GM18909 (cell line): ENCODE measurements around the gene SULT6B1.
"Not testable (repeated sequence)": the region's sequence is repeated elsewhere in the genome, so short reads cannot be mapped to it uniquely, and the experiment has no call there.

Experiments
- ATAC-seq: cut with Tn5 transposase; IDR thresholded peaks from one replicate; pipeline ENCODE4 v1.9.1; 2021; ENCODE audit warnings: mild to moderate bottlenecking; ENCODE audit not compliant: unreplicated experiment, poor library complexity

Gene SULT6B1, protein sequence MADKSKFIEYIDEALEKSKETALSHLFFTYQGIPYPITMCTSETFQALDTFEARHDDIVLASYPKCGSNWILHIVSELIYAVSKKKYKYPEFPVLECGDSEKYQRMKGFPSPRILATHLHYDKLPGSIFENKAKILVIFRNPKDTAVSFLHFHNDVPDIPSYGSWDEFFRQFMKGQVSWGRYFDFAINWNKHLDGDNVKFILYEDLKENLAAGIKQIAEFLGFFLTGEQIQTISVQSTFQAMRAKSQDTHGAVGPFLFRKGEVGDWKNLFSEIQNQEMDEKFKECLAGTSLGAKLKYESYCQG

DNA sequence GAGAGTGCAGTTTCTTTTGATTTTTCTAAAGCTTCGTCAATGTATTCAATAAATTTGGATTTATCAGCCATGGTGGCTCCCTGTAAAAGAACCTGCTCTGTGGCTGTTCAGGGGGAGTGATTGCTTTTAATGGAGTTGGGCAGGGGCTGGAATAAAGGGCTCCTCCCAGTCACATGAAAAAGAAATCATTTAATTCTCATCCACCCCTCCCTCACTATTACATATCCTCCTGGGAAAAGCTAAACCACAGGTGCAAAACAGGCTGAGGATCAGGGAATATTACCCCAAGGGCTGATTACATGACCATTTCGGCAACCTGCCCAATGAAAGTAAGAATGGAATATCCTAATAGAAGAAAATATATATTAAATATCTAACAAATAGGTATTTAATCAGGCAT is at the start of gene SULT6B1:
Gene SULT6B1 (minus strand): TSS at position 101 of the 400 bp plus-strand sequence. CDS start 30 bp downstream, at position 71.
- ATAC-seq, result no peak

DNA sequence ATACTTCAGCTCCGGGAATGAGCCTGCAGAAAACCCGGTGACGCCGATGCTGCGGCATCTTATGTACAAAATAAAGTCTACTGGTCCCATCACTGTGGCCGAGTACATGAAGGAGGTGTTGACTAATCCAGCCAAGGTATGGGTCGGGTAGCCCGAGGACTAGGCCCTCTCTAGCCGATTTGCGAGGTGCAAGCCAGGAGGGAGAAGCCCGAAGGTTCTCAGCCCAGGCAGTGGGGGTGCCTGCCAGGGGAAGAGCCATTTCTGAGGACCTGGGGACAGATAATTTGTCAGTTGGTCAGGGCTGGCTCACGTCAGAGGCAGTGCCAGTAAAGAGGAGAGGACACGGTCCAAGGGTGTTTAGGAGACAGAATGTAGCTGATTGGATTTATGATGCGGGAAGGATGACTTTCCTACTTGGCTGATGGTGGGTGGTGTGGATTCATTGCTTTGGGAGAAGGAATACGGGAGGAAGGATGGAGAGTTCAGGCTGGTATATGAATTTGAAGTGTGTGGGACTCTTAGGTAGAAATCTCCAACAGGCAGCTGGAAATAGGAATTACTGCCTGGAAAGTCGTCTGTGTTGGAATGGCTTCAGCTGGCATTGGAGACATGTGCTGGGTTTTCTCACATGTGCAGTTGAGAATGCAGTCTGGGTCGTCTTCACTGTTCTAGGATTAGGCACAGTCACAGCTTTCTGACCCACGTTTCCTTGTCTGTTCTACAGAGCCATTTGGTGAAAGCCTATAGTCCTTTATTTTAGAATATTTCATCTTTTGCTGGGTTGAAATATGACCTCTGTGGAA is 43.9 kb upstream of the SULT6B1 start:
- no peak for ATAC-seq

DNA sequence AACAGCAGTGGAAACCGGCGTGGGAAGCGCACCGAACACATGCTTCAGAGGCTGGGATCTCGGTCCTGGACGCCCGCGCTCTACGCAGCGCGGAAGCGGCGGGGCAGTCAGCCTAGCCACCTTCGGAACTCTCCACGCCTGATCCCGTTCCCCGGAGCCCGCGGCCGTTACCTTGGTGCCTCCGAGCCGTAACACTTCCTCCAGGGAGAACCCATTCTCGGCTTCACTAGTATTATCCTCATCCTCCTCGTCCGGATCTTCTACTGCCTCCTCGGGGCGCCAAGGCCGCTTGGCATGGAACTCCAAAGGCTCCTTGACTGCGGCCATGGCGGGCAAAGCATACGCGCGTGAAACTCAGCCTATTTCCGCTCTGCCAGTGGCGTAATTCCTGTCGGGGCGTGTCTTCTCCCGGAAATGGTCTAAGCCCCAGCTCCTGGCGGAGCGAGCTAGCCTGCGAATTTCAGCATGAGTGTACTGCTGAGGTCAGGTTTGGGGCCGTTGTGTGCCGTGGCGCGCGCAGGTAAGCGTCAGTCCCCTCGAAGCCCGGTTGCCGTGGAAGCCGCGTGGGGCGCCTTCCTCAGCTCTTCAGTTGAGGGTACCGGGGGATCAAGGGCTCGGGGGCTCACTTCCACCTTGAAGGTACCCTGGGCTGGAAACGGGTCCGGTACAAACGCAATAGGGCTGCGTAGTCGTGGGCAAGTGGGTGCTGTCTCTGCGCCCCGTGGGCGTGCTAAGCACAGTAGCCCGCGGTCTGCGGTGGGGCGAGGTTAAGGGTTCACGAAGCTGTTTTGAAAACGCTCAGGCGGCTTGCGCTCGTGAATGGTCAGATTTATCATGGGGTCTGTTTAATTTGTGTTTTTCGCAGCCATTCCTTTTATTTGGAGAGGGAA is 43.0 kb upstream of the SULT6B1 start, which contains the start of the genes CEBPZ and NDUFAF7:
Gene CEBPZ (minus strand): TSS at position 356 of the 890 bp plus-strand sequence. CDS start 29 bp downstream, at position 327.
Gene NDUFAF7 (plus strand): TSS at position 418 of the 890 bp plus-strand sequence. CDS start 48 bp downstream, at position 466.
- ATAC-seq, result peak; percentile 96

DNA sequence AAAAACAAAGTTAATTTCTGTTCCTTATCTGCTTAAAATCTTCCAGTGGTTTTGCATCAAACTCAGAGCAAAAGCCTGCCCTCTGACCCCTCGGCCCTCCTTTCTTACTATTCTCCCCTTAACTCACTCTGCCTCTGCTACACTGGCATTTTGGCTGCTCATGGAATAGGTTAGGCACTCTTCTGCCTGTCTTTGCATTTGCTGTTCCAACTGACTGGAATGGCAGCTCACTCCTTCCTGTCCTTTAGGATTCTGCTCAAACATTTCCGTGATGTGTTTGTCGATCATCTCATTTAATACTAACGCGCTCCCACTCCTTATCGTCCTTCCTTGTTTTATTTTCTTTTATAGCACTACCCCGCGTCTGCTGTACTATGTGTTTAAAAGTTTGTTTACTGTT is 42.1 kb upstream of the SULT6B1 start:
- ATAC-seq, result no peak

DNA sequence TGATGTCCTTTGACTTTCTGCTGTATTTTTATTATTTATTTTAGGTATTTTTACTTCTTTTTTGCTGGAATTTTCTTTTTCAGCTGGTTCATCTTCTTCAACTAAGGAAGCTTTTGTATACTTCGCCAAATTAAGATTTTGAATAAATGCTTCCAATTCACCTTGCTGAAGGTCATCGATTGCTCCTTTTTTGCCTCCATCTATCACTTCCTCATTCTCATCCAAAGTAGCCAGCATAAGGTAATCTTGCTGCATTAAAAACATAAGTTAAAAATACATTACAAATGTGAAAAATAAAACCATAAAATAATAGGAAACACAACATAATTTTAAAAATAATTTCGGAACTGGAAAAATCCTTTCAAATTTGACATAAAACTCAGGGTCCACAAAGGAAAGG is 40.3 kb upstream of the SULT6B1 start:
- no peak for ATAC-seq

DNA sequence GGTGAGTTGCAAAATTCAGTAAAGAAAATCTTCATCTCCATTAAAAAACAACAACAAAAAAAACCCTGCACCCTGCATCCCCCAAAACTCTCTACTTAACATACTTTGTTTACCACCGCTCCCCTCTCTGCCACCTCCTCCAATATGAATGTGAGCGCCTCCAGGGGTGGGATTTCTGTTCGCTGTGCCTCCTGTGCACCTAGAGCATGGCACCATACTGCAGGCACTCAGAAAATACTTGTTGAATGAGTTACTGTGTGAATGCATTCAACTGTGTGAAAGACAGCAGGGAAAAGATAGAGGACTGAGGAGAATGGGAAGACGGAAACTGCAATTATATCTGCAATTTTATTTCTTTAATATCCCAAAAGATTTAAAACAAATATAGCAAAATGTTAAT is 38.4 kb upstream of the SULT6B1 start:
- ATAC-seq, result no peak

DNA sequence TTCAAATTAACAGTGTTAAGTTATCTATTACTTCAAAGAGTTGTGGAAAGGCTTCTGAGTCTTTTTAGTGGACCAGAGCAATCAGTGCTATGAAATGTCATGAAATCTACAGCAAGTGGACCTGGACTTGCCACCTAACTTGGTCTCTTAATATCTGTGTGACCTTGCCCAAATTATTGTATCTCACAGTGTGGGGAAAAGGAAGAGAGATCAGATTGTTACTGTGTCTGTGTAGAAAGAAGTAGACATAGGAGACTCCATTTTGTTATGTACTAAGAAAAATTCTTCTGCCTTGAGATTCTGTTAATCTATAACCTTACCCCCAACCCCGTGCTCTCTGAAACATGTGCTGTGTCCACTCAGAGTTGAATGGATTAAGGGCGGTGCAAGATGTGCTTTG is 36.7 kb upstream of the SULT6B1 start:
- not testable (repeated sequence) for ATAC-seq

DNA sequence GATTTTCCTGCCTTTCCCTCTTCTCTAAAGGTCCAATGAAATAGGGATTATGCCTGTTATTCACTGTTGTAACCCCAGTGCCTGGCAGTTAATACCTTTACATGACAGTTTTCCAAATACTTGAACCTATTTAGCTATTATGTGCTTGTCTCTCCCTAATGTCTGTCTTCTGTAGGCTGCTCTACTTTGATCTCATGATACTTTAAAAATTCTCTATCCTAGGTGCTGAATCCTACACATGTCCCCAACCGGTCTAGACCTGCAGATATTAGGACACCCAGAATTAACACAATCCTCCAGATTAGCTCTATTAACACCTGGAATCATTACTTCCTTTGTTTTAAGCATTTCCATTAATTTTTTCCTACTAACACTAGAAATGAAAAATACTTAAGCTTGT is 35.6 kb upstream of the SULT6B1 start:
- no peak for ATAC-seq

DNA sequence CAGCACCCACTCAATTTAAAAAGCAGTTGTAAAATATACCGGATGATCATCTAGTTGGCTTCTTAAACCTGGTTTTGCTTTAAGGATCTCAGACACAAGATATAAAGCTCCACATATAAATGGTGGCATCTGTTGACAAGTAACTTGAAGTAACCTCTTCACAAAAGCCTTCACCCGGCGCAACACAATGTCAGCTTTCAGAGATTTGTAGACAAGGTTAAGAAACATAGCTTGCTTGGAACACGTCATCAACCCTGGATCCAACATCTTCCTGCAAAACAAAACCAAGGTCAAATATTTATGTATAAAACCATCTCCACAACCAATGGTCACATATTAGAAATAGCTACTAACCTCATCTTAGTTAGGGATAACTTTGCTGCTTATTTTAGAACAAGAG is 34.7 kb upstream of the SULT6B1 start:
- no peak for ATAC-seq

DNA sequence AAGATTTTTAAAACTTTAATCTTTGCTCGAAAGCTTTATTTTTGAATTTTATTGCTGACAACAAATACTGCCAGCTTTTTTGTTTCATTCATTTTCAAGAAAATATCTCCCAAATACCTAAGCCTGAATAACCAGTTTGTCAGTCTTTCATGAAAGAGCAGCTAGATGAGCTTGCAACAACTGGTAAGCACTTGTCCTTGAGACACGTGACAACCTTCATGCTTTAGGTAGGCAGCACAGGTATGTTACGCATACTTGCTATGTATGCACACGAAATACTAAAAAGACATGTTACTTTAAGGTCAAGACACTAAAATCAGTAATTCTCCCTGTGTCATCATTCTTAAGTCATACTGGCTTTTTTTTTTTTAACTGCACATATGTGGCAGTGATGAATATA is 30.6 kb upstream of the SULT6B1 start:
- no peak for ATAC-seq

DNA sequence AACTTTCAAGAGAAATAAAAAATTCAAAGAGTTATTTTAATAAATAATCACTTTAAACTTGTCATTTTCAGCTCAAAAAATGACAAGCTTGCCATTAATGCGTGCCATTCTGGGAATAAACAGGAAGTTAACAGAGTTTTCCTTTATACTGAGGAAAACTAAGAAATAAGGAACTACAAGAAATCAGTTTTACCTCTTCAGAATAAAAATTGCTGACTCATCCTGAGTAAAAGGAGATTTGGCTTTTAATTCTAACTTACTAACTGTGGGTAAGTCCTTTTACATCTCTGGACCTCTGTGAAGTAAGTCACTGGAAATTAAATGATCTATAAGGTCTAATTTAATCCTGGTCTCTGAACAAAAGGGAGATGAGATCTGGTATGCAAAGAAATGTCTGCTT is 26.8 kb upstream of the SULT6B1 start:
- no peak for ATAC-seq

DNA sequence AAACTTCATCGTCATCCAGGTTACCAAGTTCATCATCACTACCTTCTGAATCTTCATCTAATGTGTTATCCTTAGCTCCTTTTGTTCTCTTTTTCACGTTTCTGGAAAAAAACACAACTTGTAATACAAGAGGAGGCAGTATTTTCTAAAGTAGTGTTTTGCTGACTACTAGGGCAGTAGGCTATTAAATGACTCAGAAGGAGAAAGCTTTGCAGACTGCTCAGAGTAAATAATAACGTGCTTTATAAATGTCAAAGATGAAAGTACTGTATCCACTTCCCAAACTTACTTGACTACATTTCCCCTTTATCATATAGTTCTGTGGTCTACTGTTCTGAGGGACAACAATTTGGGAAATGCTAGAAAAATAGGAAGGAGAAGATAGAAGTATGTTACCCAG is 23.5 kb upstream of the SULT6B1 start:
- ATAC-seq, result no peak

DNA sequence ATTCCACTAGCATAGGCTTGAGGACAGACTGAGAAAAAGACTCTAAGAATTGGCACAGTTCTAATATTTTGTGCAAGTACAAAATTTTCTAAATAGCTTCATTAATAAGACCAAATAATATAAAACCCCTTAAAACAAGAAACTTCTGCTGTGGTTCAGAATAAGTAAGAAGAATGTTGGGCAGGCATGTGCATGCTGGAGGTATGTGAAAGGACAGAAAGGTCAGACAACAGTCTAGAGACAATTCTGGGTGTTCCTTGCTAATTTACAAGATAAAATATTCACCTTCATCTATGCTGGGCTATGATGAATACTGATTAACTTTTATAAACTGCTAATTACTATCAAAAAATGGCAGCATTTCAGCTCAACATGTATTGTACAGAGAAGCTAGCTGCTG is 22.7 kb upstream of the SULT6B1 start:
- no peak for ATAC-seq

DNA sequence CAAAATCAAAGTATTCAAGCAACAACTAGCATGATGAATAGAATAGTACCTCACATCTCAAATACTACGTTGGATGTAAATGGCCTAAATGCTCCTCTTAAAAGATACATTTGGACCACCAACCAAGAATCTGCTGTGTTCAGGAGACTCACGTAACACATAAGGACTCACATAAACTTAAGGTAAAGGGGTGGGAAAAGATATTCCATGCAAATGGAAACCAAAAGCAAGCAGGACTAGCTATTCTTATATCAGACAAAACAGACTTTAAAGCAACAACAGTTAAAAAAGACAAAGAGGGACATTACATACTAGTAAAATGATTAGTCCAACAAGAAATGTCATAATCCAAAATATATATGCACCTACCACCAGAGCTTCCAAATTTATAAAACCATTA is 18.3 kb upstream of the SULT6B1 start:
- ATAC-seq, result not testable (repeated sequence)

DNA sequence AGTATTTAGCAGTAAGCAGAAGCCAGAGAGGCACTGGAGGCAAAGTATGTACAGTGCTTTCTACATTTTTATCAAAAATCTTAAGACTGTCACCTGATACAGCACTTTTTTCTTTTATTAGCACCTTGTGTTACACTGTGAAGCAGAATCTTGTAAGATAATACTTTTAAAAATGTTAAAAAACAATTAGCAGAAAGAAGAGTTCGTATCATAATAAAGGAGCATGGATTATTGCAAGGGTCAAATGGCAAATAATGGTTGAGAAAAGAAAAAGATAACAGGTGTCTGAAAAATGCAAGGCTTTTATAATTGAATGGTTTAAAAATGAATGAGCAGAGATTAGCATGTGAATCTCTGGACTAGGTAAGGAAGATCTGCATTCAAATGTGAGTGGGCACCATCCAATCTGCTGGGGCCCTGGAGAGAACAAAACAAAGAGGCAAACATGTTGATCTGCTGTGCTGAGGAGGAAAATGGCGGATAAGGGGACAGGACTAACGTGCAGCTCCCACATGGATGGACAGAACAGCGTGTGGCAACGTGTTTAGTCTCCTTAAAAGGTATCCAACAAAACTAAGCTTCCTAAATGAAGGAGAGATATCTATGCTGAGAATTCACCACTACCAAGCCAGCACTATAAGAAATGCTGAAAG is 17.3 kb upstream of the SULT6B1 start:
- no peak for ATAC-seq

DNA sequence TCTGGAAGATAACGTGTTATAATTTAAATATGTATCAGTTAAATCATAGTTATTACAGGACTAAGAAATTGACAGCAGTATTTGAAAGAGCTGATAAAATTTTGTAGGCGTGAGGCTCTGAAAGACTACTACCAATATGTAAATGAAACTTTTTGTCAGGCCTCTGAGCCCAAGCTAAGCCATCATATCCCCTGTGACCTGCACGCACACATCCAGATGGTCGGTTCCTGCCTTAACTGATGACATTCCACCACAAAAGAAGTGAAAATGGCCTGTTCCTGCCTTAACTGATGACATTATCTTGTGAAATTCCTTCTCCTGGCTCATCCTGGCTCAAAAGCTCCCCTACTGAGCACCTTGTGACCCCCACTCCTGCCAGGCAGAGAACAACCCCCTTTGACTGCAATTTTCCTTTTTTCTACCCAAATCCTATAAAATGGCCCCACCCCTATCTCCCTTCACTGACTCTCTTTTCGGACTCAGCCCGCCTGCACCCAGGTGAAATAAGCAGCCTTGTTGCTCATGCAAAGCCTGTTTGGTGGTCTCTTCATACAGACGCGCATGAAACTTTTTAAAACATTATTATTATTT is 16.7 kb upstream of the SULT6B1 start:
- not testable (repeated sequence) for ATAC-seq

DNA sequence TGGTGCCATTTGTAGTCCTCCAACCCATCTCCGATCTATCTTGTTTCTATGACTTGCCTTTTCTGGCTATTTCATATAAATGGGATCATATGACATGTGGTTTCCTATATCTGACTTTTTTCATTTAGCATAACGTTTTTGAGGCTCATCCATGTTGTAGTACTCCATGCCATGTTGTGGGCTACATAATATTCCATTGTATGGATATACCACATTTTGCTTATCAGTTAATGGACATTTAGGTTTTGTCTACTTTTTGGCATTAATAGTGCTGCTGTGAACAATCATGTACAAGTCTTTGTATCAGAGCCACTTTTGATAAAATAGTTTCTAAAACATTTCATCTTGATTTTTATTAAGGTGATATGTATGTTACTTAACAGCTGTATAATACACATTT is 15.2 kb upstream of the SULT6B1 start:
- no peak for ATAC-seq

DNA sequence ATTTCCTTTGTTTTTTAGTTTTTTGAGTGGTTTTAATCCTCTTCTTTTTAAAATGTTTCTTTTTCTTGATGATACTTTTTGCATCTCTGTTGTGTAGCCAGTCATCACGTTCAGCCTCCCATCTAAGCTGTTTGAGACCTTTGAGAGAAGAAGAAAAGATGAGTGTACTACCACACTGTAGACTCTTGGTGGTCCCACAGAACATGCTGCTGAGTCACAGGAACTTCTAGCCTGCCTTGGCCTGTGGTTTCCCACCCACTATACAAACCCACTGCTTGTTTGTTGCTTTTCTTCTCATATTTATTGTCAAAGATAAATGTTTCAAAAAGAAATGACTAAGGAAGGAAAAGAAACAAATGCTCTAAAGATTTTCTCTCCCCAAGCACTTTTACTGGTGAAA is 13.3 kb upstream of the SULT6B1 start:
- ATAC-seq, result no peak

DNA sequence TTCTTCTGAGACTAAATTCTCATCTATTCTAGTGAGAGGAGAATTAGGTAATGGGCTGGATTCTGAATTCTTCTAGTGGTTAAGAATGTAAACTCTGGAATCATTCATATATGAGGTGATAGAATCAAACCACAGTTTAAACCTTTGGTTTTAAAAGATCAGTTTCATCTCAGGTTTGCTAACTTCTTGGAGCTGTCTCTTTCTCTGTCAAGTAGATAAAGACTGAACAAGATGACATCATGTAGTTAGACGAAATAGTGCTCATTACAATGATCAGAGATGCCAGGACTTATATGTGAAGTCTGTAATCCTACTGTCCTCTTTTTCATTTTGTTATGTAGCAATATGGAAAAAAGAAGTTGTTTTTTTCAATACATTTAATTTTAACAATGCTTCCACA is 12.7 kb upstream of the SULT6B1 start:
- ATAC-seq, result no peak

DNA sequence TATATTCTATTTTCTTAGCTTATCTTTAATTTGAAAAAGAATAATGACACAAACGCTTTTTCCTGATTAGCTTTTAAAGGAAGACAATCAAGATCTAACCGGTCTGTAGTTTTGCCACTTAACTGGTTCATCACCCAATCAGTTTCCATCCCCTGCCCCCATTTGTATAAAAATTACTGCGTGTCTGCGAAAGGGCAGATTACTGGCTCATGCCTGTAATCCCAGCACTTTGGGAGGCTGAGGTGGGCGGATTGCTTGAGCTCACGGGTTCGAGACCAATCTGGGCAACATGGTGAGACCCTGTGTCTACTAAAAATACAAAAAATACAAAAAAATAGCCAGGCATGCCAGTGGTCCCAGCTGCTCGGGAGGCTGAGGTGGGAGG is 10.2 kb upstream of the SULT6B1 start:
- ATAC-seq, result no peak
